ENCODE data around the gene OAS1. TPM values are rescaled to one million over a fixed set of nuclear protein-coding genes. Genes with fewer than 3 reads are reported as not detected.

Gene OAS1
- total RNA-seq, 1 experiment from 2014 or later = 0.64 TPM

DNA sequence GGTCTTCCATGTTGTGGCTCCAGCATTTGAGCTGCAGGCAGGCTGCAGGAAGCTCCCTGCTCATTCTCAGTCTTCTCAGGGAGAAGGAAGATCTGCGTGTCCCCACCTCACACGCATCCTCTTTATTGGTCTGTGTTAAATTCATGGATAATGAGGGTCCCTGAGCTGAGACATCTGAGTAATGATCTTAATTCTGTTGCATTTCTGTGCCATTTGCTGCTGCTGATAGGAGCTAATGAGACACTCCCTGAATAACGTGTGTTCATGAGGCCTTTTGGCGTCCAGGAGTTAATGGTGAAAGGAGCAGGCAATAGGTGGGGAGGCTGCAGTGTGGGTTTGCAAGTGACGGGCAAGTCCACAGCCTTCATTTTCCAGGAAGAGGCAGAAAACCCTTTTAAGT, 46.6 kb upstream of the OAS1 start:
- H3K9me2 ChIP-seq (ENCODE audit: insufficient read depth) = no peaks in the 10 kb centered on the region
- no peaks in the 10 kb centered on the region for H4K20me1 ChIP-seq (ENCODE audit: insufficient read depth)
- intact Hi-C loops (cut with micrococcal nuclease) = no loop called here
- TF ChIP-seq, protein P1, sequence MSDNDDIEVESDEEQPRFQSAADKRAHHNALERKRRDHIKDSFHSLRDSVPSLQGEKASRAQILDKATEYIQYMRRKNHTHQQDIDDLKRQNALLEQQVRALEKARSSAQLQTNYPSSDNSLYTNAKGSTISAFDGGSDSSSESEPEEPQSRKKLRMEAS (IDR thresholded peaks at IDR 0.05) = no peak
- TF ChIP-seq JUND (IDR thresholded peaks at IDR 0.05) (no peak), FOSL1 (IDR thresholded peaks at IDR 0.05; ENCODE audit: low read depth) (no peak), ZFX (IDR thresholded peaks at IDR 0.05) (no peak), CEBPB (IDR thresholded peaks at IDR 0.05; ENCODE audit: low read depth) (no peak), SP1 (IDR thresholded peaks at IDR 0.05; ENCODE audit: low read depth) (no peak), RAD21 (IDR thresholded peaks at IDR 0.05; ENCODE audit: low read depth) (no peak), SRF (IDR thresholded peaks at IDR 0.05; ENCODE audit: low read depth) (no peak)
- ChIA-PET CTCF (no interaction called here), RAD21 (ENCODE audit: low non-redundant PET in 1 of 2, low total read pairs in 2 of 2, uncharacterized antibody in 2 of 2, unreplicated experiment in 2 of 2) (no interaction called here), POLR2A (no interaction called here)
- no peak overlapping the region for H3K4me2 ChIP-seq (ENCODE audit: low read length)
- H3K4me1 ChIP-seq (ENCODE audit: control insufficient read depth in 1 of 2, insufficient read depth in 2 of 2, low read length in 2 of 2) = no peaks in the 10 kb centered on the region
- no peak overlapping the region for H3K27ac ChIP-seq (ENCODE audit: low read depth, low read length)
- H3K36me3 ChIP-seq (ENCODE audit: control insufficient read depth in 1 of 2, insufficient read depth in 2 of 2, low read length in 2 of 2) = no peaks in the 10 kb centered on the region
- no peak overlapping the region for H3K4me3 ChIP-seq (replicated peaks in 1 of 2; ENCODE audit: low read depth in 1 of 2, low read length in 2 of 2)
- no TSS peak for BruUV-seq (replicated peaks)
- DNase-seq (ENCODE audit: low read depth, low spot score) (no peak), ATAC-seq (no peak)
- H3K9ac ChIP-seq (ENCODE audit: low read length) = no peak overlapping the region
- H3K9me3 ChIP-seq (ENCODE audit: control insufficient read depth in 1 of 2, insufficient read depth in 1 of 2, low read depth in 1 of 2, low read length in 2 of 2) = no peaks in the 10 kb centered on the region
- H3K79me2 ChIP-seq (ENCODE audit: insufficient read depth, low read length) = no peaks in the 10 kb centered on the region
- peaks cover 78% of the 10 kb centered on the region for H3K27me3 ChIP-seq (ENCODE audit: insufficient read depth, low read length)
- H2AFZ ChIP-seq (ENCODE audit: low read depth, low read length, poor library complexity, severe bottlenecking) = no peak overlapping the region

DNA sequence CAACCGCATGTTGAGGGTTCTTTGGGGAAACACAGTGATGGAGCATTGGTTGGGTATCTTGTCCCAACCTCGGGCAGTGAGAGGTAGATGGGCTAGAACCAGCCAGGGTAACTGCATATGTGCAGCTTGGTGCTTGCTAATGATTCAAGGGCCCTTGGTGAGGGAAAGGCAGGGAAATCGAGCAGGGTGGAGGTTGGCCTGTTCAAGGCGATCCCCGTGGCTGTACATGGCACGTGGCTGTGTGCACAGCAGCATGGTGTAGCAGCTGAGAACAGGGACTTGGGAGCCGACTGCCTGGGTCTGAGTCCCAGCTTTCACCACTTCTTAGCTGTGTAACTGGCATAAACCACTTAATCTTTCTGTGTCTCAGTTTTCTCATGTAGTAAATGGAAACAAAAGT, 45.5 kb upstream of the OAS1 start:
- no peak for TF ChIP-seq CEBPB (IDR thresholded peaks at IDR 0.05; ENCODE audit: low read depth)
- no peak for TF ChIP-seq YY1 (IDR thresholded peaks at IDR 0.05; ENCODE audit: extremely low read depth, insufficient replicate concordance, low read depth, low read length)
- TF ChIP-seq, protein P2, sequence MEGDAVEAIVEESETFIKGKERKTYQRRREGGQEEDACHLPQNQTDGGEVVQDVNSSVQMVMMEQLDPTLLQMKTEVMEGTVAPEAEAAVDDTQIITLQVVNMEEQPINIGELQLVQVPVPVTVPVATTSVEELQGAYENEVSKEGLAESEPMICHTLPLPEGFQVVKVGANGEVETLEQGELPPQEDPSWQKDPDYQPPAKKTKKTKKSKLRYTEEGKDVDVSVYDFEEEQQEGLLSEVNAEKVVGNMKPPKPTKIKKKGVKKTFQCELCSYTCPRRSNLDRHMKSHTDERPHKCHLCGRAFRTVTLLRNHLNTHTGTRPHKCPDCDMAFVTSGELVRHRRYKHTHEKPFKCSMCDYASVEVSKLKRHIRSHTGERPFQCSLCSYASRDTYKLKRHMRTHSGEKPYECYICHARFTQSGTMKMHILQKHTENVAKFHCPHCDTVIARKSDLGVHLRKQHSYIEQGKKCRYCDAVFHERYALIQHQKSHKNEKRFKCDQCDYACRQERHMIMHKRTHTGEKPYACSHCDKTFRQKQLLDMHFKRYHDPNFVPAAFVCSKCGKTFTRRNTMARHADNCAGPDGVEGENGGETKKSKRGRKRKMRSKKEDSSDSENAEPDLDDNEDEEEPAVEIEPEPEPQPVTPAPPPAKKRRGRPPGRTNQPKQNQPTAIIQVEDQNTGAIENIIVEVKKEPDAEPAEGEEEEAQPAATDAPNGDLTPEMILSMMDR (IDR thresholded peaks at IDR 0.05 in 2 of 3, conservative IDR thresholded peaks at IDR 0.05 in 1 of 3; ENCODE audit: borderline replicate concordance in 1 of 3, insufficient read depth in 1 of 3, low read depth in 2 of 3, low read length in 2 of 3) = no peak
- TF ChIP-seq, protein P1 (IDR thresholded peaks at IDR 0.05) = no peak
- TF ChIP-seq ZNF274 (IDR thresholded peaks at IDR 0.05; ENCODE audit: low read depth, low read length) = no peak
- Histone ChIP-seq H2AFZ (ENCODE audit: low read depth, low read length, poor library complexity, severe bottlenecking) (no peak overlapping the region), H3K4me2 (ENCODE audit: low read length) (no peak overlapping the region), H3K27ac (ENCODE audit: low read depth, low read length) (no peak overlapping the region), H3K36me3 (ENCODE audit: control insufficient read depth in 1 of 2, insufficient read depth in 2 of 2, low read length in 2 of 2) (no peaks in the 10 kb centered on the region), H3K27me3 (ENCODE audit: insufficient read depth, low read length) (peaks cover 80% of the 10 kb centered on the region), H4K20me1 (ENCODE audit: insufficient read depth) (no peaks in the 10 kb centered on the region), H3K4me1 (ENCODE audit: control insufficient read depth in 1 of 2, insufficient read depth in 2 of 2, low read length in 2 of 2) (no peaks in the 10 kb centered on the region), H3K4me3 (replicated peaks in 1 of 2; ENCODE audit: low read depth in 1 of 2, low read length in 2 of 2) (no peak overlapping the region), H3K79me2 (ENCODE audit: insufficient read depth, low read length) (no peaks in the 10 kb centered on the region), H3K9me2 (ENCODE audit: insufficient read depth) (no peaks in the 10 kb centered on the region), H3K9ac (ENCODE audit: low read length) (no peak overlapping the region), H3K9me3 (ENCODE audit: control insufficient read depth in 1 of 2, insufficient read depth in 1 of 2, low read depth in 1 of 2, low read length in 2 of 2) (no peaks in the 10 kb centered on the region)
- DNase-seq (ENCODE audit: low read depth, low spot score) (no peak), ATAC-seq (no peak)
- ChIA-PET RAD21 (ENCODE audit: low non-redundant PET in 1 of 2, low total read pairs in 2 of 2, uncharacterized antibody in 2 of 2, unreplicated experiment in 2 of 2) (no interaction called here), CTCF (no interaction called here), POLR2A (no interaction called here)
- no TSS peak for BruUV-seq (replicated peaks)
- intact Hi-C loops (cut with micrococcal nuclease) = no loop called here
